Limb (tissue), 2 donors: ENCODE results near the gene KCNH3.
"Not testable (repeated sequence)": the region's sequence is repeated elsewhere in the genome, so short reads cannot be mapped to it uniquely, and the experiment has no call there.

Experiments used
- DNase-seq, 2 donors: peaks; one replicate each; pipeline ENCODE4 v3.0.0-alpha.2; 2016; ENCODE audit errors: extremely low spot score in 2 of 2

Gene KCNH3

DNA sequence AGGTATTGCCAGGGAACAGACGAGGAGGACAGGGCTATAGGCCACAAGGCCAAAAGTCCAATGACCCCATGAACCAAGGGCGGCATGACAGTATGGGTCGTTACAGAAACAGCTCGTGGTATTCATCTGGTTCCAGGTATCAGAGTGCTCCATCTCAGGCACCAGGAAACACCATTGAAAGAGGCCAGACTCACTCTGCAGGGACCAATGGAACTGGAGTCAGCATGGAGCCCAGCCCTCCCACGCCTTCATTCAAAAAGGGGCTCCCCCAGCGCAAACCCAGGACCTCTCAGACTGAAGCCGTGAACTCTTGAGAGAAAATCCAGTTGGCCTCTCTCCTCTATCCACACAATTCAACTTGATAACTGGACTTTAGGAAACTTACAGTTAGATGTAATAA, 12.9 kb upstream of the KCNH3 start:
- no peak for DNase-seq

GRCh38 chr12:49527361-49528130, 11.3 kb upstream of the KCNH3 start:
- DNase-seq: no peak

- DNase-seq: no peak
Observed at GRCh38 chr12:49529414-49529813, 9.4 kb upstream of the KCNH3 start.

DNA sequence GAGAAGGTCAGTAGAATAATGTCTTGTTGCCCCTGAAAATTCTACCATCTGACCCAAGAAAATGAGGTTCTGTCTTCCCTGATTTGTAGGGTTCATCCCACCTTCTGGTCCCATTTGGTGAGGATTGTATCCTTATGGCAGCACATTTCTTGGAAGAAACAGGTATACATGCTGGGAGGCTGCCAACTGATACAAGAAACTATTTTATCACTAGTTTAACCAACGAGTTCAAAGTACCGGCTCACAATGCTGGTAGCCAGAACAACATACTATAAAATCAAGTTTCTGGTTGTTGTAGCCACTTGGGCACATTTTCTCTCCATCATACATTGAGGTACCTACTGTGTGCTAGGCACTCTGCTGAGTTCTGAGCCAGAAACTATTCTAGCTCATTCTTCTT, 7.1 kb upstream of the KCNH3 start:
- no peak for DNase-seq

DNA sequence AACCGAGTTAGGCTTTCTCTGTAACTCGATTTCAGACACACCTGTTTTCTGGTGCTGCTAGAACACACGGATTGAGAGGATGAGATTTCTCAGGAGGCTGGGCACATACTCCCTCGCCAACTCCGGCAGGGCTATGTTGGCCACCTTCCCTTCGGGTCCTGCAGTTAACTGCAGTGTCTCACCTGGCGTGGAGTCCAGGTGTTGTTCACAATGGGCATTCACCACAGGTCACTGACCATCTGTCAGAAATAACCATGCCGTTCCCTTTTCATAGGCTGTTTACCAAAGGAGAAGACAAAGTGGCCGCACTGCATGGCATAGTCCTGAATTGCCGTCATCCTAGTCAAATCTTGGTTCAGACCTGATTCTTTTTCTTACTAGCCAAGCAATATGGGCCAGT, 5.5 kb upstream of the KCNH3 start:
- no peak for DNase-seq

DNA sequence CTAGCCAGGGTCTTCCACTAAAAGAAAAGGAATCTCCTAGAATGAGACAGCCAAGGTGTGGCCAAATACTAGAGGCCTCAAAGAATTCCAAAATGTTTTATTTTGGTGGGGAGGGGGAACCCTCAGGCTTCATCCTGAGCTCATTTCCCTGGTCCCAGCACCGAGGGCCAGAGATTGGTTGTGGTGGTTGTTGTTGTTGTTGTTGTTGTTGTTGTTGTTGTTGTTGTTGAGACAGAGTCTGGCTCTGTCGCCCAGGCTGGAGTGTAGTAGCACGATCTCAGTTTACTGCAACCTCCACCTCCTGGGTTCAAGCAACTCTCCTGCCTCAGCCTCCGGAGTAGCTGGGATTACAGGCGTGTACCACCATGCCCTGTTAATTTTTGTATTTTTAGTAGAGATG, 4.7 kb upstream of the KCNH3 start:
- DNase-seq: not testable (repeated sequence)

- no peak for DNase-seq
Observed at GRCh38 chr12:49534731-49535278, 4.0 kb upstream of the KCNH3 start.

DNA sequence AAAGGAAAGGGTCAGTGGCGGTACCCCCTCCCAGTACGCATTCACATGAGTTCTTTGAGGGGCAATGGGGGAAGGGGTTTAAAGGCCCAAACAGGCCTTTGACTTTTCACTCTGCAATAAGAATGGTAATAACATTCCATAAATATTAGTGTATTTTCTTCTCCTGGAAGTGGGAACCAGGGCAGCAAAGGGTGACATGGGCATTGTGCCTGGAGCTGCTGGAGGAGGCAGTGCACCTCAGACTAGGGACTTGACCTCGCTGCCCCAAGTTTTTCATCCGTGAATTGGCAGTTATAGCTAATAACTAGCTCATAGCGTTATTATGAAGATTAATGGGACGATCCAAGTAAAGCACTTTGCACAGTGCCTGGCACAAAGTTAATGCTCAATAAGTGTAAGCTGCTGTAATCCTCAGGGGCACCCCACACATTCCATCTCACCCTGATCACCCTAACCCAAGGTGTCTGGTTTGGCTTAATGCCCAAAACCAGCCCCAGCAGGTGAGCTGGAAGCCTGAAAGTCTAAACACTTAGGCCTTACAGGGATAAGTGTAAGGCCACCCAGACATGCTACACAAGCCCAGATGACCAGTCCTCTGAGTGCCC, 2.8 kb upstream of the KCNH3 start:
- DNase-seq: no peak

DNA sequence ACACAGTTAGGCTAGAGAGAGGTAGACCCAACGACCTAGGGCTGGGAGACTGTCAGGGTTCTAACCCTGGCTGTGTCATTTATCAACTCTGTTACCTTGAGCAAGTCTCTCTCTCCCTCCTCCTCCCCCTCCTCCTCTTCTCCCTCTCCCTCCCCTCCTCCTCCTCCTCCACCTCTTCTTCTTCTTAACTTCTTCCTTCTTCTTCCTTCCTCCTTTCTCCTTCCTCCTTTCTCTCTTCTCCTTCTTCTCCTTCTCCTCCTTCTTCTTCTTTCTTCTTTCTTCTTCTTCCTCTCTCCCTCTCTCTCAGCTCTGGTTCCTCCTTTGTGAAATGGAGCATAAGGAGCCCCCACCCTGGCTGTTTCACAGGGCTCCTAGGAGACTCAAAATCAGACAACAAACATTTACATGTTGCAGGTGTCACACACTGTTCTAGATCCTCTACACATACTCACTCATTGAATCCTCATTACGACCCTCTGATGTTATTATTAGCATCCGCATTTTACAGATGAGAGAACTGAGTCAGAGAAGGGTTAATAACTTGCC, 2.2 kb upstream of the KCNH3 start:
- no peak for DNase-seq

DNA sequence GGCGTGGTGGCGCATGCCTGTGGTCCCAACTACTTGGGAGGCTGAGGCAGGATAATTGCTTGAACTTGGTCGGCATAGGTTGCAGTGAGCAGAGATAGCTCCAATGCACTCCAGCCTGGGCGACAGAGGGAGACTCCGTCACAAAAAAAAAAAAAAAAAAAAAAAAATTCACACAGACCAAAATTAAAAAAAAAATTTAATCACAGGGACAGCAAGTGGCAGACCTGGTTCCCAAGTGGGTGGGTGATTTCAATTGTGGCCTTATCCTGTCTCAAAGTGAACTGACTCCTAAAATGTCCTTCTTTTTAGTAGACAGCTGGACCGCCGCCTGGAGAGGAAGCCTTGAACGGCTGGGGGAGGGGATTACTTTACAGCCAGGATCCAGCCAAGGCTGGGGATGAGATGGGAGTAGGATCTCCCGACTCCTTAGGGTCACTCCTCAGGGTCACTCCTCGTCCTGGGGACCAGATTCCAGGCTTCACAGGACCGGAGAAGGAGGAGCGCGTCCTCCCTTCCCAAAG, 1.5 kb upstream of the KCNH3 start:
- peak in 1 of 2 donors; percentile 42 for DNase-seq

DNA sequence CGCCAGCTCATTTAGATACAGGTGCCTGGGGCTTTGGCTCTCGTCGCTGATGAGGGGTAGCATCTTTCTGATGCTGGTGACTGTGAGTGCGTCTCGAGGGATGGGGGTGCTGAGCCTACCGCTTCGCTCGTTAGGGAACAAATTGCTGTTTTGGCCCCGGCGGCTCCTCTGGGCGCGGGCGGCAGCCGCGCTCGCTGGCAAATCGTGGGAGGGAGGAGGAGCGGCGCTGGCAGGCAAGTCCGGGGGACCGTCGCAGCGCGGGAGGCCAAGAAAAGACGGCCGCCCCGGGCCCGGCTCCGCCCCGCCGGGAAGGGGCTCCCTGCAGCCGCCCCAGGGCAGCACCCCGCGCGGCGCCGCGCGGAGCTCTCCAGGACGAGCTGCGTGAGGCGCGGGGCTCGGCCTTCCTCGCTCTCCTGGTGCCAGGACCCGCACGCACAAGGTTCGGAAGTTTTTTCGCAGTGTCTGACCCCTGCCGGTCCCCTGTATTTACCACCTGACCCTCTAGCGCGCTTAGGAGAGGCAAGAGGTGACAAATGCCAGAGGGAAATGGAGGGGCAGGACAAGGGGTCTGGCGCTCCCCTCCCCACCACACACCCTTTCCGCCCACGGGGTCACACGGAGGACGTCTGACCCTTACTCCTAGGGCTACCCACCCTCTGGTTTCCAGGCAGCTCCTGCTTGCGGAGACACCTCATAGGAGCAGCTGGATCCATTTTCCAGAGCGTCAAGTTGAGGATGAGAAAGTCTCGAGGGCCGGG, 899 bp upstream of the KCNH3 start:
- peak in 1 of 2 donors; percentile 45 for DNase-seq

GRCh38 chr12:49539406-49540228, 787 bp downstream of the KCNH3 start:
- DNase-seq: no peak

DNA sequence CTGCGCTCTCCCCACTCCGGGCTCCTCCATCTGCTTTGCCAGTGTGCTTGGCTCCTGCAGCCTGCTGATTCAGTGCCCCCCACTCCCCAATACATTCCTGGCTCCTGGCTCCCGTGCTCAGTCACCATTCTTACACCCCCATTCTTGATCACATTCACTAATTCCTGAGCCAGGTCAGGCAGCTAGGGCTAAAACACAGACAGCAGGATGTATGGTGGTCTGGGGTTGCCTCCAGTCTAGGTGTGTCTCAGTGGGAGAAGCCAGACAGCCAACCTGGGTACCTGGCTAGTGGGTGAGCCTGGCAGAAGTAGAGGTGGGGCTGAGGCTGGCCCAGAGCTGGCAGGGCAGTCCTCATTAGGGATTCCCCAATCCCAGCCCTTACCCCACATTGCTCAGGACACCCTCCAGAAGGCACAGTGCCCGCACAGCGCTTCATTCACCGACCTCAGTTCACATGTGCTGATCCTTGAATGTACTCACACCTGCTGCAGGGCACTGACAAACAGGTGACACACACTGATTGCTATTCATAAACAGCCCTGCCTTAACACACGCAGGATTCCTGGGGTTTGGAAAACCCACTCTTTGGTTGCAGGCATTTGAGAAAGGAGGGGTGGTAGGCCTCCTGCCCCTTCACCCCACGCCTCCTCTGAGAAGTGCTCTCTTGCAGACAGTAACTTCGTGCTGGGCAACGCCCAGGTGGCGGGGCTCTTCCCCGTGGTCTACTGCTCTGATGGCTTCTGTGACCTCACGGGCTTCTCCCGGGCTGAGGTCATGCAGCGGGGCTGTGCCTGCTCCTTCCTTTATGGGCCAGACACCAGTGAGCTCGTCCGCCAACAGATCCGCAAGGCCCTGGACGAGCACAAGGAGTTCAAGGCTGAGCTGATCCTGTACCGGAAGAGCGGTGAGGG, 1.7 kb downstream of the KCNH3 start:
- no peak for DNase-seq

DNA sequence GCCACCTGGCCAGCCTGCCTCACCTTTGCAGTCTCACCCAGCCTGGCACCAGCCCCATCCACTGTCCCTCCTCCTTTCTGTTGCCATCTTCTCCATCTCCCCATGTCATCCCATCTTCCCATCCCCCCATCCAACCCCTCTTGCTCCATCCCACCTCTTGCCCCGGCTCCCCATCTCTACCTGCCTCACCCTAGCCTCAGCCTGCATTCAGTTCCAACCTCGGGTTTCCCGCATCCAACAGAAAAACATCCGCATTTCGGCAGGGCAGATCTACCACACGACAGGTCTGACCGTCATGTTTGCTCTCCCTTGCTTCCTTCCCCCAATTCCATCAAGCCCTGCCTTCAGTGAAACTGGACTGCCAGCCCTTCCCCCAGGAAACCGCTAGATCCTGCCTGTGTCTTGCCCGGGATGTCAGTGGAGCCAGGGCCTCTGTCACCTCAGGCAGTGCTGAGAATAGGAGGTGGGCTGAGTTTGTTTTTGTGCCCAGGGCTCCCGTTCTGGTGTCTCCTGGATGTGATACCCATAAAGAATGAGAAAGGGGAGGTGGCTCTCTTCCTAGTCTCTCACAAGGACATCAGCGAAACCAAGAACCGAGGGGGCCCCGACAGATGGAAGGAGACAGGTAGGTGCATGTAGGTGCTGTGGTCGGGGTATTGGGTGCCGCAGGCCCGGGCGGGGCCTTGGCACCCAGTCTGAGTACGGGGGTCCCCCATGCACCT, 2.5 kb downstream of the KCNH3 start:
- DNase-seq: no peak

DNA sequence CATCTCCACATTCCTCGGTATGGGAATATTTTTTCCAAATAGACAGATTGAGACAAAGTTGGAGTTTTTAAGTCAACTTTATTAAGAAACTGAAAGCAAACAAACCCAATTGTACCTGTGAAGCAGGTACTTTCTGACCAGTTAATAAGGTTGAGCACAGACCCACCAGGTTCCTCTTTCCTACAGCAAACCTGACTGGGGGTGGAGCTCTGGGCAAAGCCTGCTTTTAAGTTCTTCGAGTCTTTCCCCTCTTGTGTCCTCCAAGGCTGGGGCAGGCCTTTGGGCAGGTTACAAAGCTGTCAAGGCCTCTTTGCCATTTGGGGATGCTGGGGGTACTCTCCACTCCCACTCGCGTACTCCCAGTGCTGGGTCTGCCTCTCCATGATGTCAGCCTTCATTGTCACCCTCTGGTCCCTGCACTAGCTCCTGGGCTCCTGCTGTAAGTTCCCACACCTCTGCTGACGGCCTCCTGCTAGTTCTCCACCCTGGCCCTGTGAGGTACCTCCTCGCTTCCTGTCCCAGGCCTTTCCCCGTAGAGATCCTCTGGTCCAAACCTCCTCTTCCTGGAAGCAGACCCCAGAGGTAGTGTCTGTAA, 3.2 kb downstream of the KCNH3 start:
- DNase-seq: no peak

DNA sequence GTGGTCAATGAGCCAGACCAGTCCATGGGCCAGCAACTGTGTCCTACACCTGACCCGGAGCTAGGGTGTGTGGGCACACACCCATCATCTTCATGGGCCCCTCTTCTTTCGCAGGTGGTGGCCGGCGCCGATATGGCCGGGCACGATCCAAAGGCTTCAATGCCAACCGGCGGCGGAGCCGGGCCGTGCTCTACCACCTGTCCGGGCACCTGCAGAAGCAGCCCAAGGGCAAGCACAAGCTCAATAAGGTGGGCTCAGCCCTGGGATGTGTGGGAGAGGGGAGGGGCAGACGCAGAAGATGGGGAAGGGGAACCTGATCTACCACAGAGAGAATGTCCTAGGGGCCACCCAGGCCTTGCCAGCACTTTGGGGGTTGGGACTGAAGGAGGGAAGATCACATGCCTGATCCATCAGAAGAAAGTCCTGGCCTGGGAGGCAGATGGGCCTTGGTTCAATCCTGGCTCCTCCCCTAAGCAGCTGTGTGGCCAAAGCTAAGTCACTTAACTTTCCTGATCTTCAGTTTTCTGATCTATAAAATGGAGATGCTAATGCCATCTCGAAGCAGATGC, 3.8 kb downstream of the KCNH3 start:
- DNase-seq: no peak

- no peak for DNase-seq
Observed at GRCh38 chr12:49543221-49543913, 4.5 kb downstream of the KCNH3 start.
